ENCODE results near the gene CA10. TPM values are rescaled to one million over a fixed set of nuclear protein-coding genes. Genes with fewer than 3 reads are reported as not detected.

CA10 gene
- total and polyA plus RNA-seq, 2 experiments from 2014 or later = 0.92 to 1.5 TPM

DNA sequence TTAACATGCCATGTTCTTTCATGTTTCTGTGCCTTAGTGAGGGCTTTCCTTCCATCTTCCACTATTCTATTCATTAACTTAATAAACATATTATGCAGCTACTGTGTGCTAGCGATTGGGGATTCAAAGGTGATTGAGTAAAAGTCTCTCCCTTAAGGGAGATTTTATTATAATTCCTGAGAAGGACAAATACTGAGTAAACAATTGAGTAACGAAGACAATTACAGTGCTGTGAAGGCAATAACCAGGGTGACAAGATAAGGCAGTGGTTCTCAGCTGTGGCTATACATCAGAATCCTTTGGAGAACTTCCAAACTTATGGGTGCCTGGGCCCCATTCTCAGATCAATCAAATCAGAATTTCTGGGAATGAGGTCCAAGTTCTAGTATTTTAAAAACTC is 353.3 kb downstream of the CA10 start:
- Histone ChIP-seq H3F3A (replicated peaks; ENCODE audit: low read depth) (no peaks in the 10 kb centered on the region), H4K20me1 (replicated peaks; ENCODE audit: insufficient read depth) (no peaks in the 10 kb centered on the region), H3K4me1 (ENCODE audit: insufficient read depth) (no peaks in the 10 kb centered on the region), H3K36me3 (ENCODE audit: insufficient read depth) (no peaks in the 10 kb centered on the region; the same call in 1 of the 2 replicates), H3K27ac (ENCODE audit: low read depth) (no peak overlapping the region), H3K4me2 (no peak overlapping the region), H3K4me3 (no peak overlapping the region), H3K79me2 (replicated peaks; ENCODE audit: insufficient read depth) (no peaks in the 10 kb centered on the region), H2AFZ (no peak overlapping the region), H3K27me3 (ENCODE audit: insufficient read depth) (no peaks in the 10 kb centered on the region), H3K9me2 (ENCODE audit: insufficient read depth) (0 out of 2 replicates have a peak, but pooled peaks cover 3% of the 10 kb centered on the region)
- Mint-ChIP-seq H3K9me3 (no peaks in the 10 kb centered on the region), H3K4me3 (no peak overlapping the region), H3K27ac (no peak overlapping the region), H3K4me1 (no peaks in the 10 kb centered on the region), H3K36me3 (ENCODE audit: low read depth) (no peaks in the 10 kb centered on the region), H3K27me3 (ENCODE audit: insufficient read depth, low read depth, poor library complexity) (no peaks in the 10 kb centered on the region)
- no peak for ATAC-seq
- TF ChIP-seq EZH2phosphoT487 (IDR thresholded peaks at IDR 0.05; ENCODE audit: unreplicated experiment) = no peak
- TF ChIP-seq ZNF331 (CRISPR knock-in tag; IDR thresholded peaks at IDR 0.05; ENCODE audit: low read depth) = no peak
- no peak for TF ChIP-seq REST (IDR thresholded peaks at IDR 0.05; ENCODE audit: unreplicated experiment)
- TF ChIP-seq, protein P1, sequence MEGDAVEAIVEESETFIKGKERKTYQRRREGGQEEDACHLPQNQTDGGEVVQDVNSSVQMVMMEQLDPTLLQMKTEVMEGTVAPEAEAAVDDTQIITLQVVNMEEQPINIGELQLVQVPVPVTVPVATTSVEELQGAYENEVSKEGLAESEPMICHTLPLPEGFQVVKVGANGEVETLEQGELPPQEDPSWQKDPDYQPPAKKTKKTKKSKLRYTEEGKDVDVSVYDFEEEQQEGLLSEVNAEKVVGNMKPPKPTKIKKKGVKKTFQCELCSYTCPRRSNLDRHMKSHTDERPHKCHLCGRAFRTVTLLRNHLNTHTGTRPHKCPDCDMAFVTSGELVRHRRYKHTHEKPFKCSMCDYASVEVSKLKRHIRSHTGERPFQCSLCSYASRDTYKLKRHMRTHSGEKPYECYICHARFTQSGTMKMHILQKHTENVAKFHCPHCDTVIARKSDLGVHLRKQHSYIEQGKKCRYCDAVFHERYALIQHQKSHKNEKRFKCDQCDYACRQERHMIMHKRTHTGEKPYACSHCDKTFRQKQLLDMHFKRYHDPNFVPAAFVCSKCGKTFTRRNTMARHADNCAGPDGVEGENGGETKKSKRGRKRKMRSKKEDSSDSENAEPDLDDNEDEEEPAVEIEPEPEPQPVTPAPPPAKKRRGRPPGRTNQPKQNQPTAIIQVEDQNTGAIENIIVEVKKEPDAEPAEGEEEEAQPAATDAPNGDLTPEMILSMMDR (conservative IDR thresholded peaks at IDR 0.05; ENCODE audit: low read depth in 2 of 2) = no peak
- TF ChIP-seq, protein P2, sequence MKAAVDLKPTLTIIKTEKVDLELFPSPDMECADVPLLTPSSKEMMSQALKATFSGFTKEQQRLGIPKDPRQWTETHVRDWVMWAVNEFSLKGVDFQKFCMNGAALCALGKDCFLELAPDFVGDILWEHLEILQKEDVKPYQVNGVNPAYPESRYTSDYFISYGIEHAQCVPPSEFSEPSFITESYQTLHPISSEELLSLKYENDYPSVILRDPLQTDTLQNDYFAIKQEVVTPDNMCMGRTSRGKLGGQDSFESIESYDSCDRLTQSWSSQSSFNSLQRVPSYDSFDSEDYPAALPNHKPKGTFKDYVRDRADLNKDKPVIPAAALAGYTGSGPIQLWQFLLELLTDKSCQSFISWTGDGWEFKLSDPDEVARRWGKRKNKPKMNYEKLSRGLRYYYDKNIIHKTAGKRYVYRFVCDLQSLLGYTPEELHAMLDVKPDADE (IDR thresholded peaks at IDR 0.05) = no peak
- no peak for TF ChIP-seq NANOG (IDR thresholded peaks at IDR 0.05; ENCODE audit: borderline replicate concordance)
- TF ChIP-seq POLR2AphosphoS5 (IDR thresholded peaks at IDR 0.05; ENCODE audit: low read depth) = no peak
- no peak for TF ChIP-seq JUNB (IDR thresholded peaks at IDR 0.05; ENCODE audit: unreplicated experiment)
- TF ChIP-seq ZNF114 (CRISPR knock-in tag; IDR thresholded peaks at IDR 0.05) = no peak
- TF ChIP-seq STAT1 (IDR thresholded peaks at IDR 0.05; ENCODE audit: unreplicated experiment) = no peak
- TF ChIP-seq EZH2 (IDR thresholded peaks at IDR 0.05; ENCODE audit: low read depth, unreplicated experiment) = no peak
- TF ChIP-seq ZNF462 (CRISPR knock-in tag; IDR thresholded peaks at IDR 0.05) = no peak
- no peak for TF ChIP-seq CREB1 (CRISPR knock-in tag; IDR thresholded peaks at IDR 0.05; ENCODE audit: low read depth)
- DNase-seq (ENCODE audit: low spot score) = no peak

All from GM23338 (cell line).